K562 (cell line): ENCODE data around the gene CNPY2. TPM values are rescaled to one million over a fixed set of nuclear protein-coding genes. Genes with fewer than 3 reads are reported as not detected.

Experiments used
- ATF6 ChIP-seq: sonication (generic); formaldehyde crosslinking; IDR thresholded peaks from 2 replicates; pipeline ENCODE4 v1.4.0; 2020; ENCODE audit warnings: mild to moderate bottlenecking, missing genetic modification reagents
- BDP1 ChIP-seq: IDR thresholded peaks from 3 replicates; pipeline ENCODE4 v1.6.1; 2011; ENCODE audit not compliant: insufficient read length, insufficient read depth
- FOXP4 ChIP-seq: sonication (generic); formaldehyde crosslinking; IDR thresholded peaks from 2 replicates; pipeline ENCODE4 v1.8.0; 2022; ENCODE audit warnings: mild to moderate bottlenecking, missing genetic modification reagents, borderline replicate concordance
- FUS ChIP-seq: fragments of 200-400 bp; formaldehyde crosslinking; optimal IDR thresholded peaks from 2 replicates; pipeline ENCODE3; 2017; ENCODE audit warnings: low read depth, low read length
- HLTF ChIP-seq: fragments of 450-650 bp; IDR thresholded peaks from 2 replicates; pipeline ENCODE4 v1.6.1; 2016
- HNRNPH1 ChIP-seq: fragments of 200-400 bp; formaldehyde crosslinking; optimal IDR thresholded peaks from 2 replicates; pipeline ENCODE3; 2017; ENCODE audit warnings: low read depth, mild to moderate bottlenecking, low read length, moderate library complexity
- MYBL2 ChIP-seq, 2 experiments: fragments of 450-650 bp in 1 of 2; sonication (generic) in 1 of 2; formaldehyde crosslinking in 1 of 2; IDR thresholded peaks; 2 replicates each; pipeline versions ENCODE4 v1.6.1 to v1.8.1; 2017 to 2022; ENCODE audit warnings: borderline replicate concordance in 1 of 2, inconsistent platforms in 1 of 2, low read depth in 1 of 2, mild to moderate bottlenecking in 1 of 2, missing genetic modification reagents in 1 of 2, moderate library complexity in 1 of 2
- NFIC ChIP-seq: fragments of 450-650 bp; IDR thresholded peaks from 2 replicates; pipeline ENCODE4 v1.6.1; 2017; ENCODE audit warnings: mild to moderate bottlenecking, inconsistent platforms
- PRMT5 ChIP-seq: sonication (generic); formaldehyde crosslinking; IDR thresholded peaks from 2 replicates; pipeline ENCODE4 v1.5.0; 2020; ENCODE audit warnings: missing genetic modification reagents
- ZBTB12 ChIP-seq: fragments of 250-450 bp; sonication (Bioruptor Pico); IDR thresholded peaks from 2 replicates; pipeline ENCODE4 v1.4.0; 2020
- ZNF589 ChIP-seq: fragments of 200-800 bp; sonication (Bioruptor generic); IDR thresholded peaks from 2 replicates; pipeline ENCODE4 v1.6.1; 2016; ENCODE audit warnings: low read depth, missing genetic modification characterization, missing compliant biosample characterization
- ZNF592 ChIP-seq: fragments of 450-650 bp; IDR thresholded peaks from 2 replicates; pipeline ENCODE4 v1.6.1; 2017; ENCODE audit warnings: antibody characterized with exemption, mild to moderate bottlenecking
- polyA plus RNA-seq, 8 experiments: library from polyadenylated mRNA; depleted of rRNA in 4 of 8; stranded (reverse) in 5 of 8; unstranded in 3 of 8; fragments of >200 nt; fragmentation: Nextera tagmentation in 2 of 8; fragmentation: Illumina TruSeq in 1 of 8; extraction: Ambion mirVana in 2 of 8; extraction: Trizol in 1 of 8; gene quantifications; 2 replicates each; pipeline versions ENCODE4 v1.2.1 to v1.2.3, GENCODE V29; 2011 to 2014; ENCODE audit warnings: inconsistent platforms in 1 of 8, missing spikeins in 1 of 8
- total RNA-seq, 7 experiments: library from RNA; depleted of rRNA in 6 of 7; stranded (reverse); fragments of >200 nt in 6 of 7; fragmentation: Illumina TruSeq in 2 of 7; extraction: Trizol in 2 of 7; gene quantifications; 2 replicates each; pipeline versions ENCODE4 v1.2.1 to v1.2.3, GENCODE V29; 2011 to 2021; ENCODE audit warnings: low replicate concordance in 1 of 7

CNPY2 gene
- total and polyA plus RNA-seq, 9 of the 15 experiments (the other 6 are each of a cell fraction or from before 2014, with no cell fraction given) = 33.8 to 190 (median 138) TPM

- TF ChIP-seq NFIC (peak; percentile 83), FUS (no peak), ZNF589 (CRISPR knock-in tag) (peak; percentile 74; the same call in 1 of the 2 replicates), MYBL2 (IDR thresholded peaks at IDR 0.05; ENCODE audit: low read depth) (no peak), MYBL2 (CRISPR knock-in tag; IDR thresholded peaks at IDR 0.05; ENCODE audit: borderline replicate concordance) (no peak), HNRNPH1 (no peak), FOXP4 (no peak), ATF6 (peak; percentile 58; the same call in 1 of the 2 replicates), HLTF (no peak), ZBTB12 (CRISPR knock-in tag) (no peak), PRMT5 (no peak), BDP1 (no peak), ZNF592 (peak; percentile 88)
These were observed 14.9 kb downstream of the CNPY2 start (continued) for GRCh38 chr12:56300644-56301464.
